ENCODE results near the gene SLC26A5. TPM values are rescaled to one million over a fixed set of nuclear protein-coding genes. Genes with fewer than 3 reads are reported as not detected.
"Not testable (repeated sequence)": the region's sequence is repeated elsewhere in the genome, so short reads cannot be mapped to it uniquely, and the experiment has no call there.

SLC26A5 gene
- not detected for total RNA-seq

DNA sequence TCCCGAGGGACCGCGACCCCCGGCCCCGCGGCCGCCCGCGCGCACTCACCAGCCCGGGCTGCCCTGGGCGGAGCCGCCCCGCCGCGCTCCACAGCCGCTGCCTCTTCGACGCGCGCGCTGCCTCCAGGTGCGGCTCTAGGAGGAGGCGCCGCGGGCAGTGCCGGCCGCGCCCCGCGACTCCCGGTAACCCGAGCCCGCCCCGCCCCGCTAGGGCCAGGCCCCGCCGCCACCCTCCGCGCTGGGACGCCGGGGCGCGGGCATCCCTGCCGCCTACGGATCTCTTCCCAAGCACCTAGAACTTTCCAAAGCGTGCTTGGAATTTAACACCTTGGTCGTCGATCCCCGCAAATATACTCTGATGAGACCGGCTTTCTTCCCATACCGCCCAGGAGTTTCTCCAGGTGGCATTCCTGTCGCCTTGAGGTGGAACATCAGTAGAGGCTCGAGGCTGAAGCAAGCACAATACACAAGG lies at the start of gene SLC26A5:
SLC26A5 (minus strand) TSS at position 159 of the 472 bp plus-strand sequence. CDS start 24,693 bp downstream, outside the sequence.
- peaks cover 7 to 11% of the 10 kb centered on the region in 2 donors for H3K27me3 ChIP-seq
- TF ChIP-seq CTCF (IDR thresholded peaks at IDR 0.05) = no peak

GRCh38 chr7:103487419-103487818 lies 41.4 kb upstream of the SLC26A5 start:
- H3K27ac ChIP-seq = no peak overlapping the region
- no peak for TF ChIP-seq CTCF (IDR thresholded peaks at IDR 0.05)
- H3K36me3 ChIP-seq = no peaks in the 10 kb centered on the region
- DNase-seq (ENCODE audit: low spot score) = no peak
- H3K27me3 ChIP-seq = no peaks in the 10 kb centered on the region
- no peaks in the 10 kb centered on the region for H3K4me1 ChIP-seq
- H3K9me3 ChIP-seq = no peaks in the 10 kb centered on the region
- H3K4me3 ChIP-seq = no peak overlapping the region

More for the DNA sequence above, at the start of gene SLC26A5:
- peaks cover 0 to under 1% of the 10 kb centered on the region in 2 donors for H3K9me3 ChIP-seq
- DNase-seq (ENCODE audit: low spot score) = no peak
- no peak within 1 kb of the TSS for H3K27ac ChIP-seq
- no peaks in the 10 kb centered on the region for H3K36me3 ChIP-seq
- H3K4me3 ChIP-seq = peak within 1 kb of the TSS in 1 of 2 donors; percentile 41
- peaks cover 0 to 10% of the 10 kb centered on the region in 2 donors for H3K4me1 ChIP-seq

GRCh38 chr7:103486873-103487272 lies 40.9 kb upstream of the SLC26A5 start:
- not testable (repeated sequence) for H3K9me3 ChIP-seq; H3K27ac ChIP-seq; H3K36me3 ChIP-seq; H3K4me3 ChIP-seq; DNase-seq (ENCODE audit: low spot score); H3K27me3 ChIP-seq; H3K4me1 ChIP-seq

- no peaks in the 10 kb centered on the region for H3K9me3 ChIP-seq
- H3K4me3 ChIP-seq = no peak overlapping the region
- no peak overlapping the region for H3K27ac ChIP-seq
- TF ChIP-seq CTCF (IDR thresholded peaks at IDR 0.05) = no peak
- no peaks in the 10 kb centered on the region for H3K27me3 ChIP-seq
- no peaks in the 10 kb centered on the region for H3K4me1 ChIP-seq
- DNase-seq (ENCODE audit: low spot score) = no peak
- H3K36me3 ChIP-seq = no peaks in the 10 kb centered on the region
Measured at GRCh38 chr7:103480771-103481170, 34.8 kb upstream of the SLC26A5 start.

DNA sequence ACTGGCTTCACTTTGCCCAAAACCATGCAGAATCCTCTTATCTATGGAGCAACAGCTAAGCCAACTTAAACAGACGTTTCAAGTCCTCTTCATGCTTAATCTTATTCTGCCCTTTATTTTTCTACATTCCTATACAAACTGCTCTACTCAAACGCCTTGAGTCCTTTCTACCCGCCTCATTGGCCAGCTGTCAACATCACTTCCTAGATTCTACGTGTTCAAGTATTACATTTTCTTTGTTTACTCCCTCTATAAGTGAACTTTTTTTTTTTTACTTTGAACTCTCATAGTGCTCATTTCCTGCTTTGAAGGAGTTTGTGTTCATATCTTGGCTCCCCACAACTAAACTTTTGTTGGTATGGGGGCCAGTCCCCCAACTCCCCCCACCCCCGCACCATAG lies 28.9 kb upstream of the SLC26A5 start:
- no peak for TF ChIP-seq CTCF (IDR thresholded peaks at IDR 0.05)
- no peak for DNase-seq (ENCODE audit: low spot score)
- no peaks in the 10 kb centered on the region for H3K36me3 ChIP-seq

DNA sequence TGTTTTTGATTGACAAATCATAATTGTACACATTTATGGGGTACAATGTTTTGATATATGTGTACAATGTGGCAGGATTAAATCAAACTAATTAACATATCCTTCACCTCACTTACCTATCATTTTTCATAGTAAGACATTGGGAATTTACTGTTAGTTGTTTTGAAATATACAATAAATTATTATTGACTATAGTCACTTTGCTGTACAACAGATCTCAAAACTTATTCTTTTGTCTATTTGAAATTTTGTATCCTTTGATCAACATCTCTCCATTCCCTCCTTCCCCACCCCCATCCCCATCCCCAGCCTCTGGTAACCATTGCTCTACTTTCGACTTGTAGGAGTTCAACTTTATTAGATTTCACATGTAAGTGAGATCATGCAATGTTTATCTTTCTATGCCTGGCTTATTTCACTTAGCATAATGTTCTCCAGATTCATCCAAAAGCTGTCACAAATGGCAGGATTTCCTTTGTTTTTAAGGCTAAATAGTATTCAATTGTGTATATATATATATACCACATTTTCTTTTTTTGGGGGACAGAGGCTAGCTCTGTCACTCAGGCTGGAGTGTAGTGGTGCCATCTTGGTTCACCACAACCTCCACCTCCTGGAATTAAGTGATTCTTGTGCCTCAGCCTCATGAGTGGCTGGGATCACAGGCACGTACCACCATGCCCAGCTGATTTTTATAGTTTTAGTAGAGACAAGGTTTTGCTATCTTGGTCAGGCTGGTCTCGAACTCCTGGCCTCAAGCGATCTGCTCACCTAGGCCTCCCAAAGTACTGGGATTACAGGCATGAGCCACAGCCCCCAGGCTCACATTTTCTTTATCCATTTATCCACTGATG lies 23.3 kb upstream of the SLC26A5 start:
- no peak for TF ChIP-seq CTCF (IDR thresholded peaks at IDR 0.05)
- DNase-seq (ENCODE audit: low spot score) = no peak
- no peak overlapping the region for H3K4me3 ChIP-seq
- no peaks in the 10 kb centered on the region for H3K4me1 ChIP-seq
- no peaks in the 10 kb centered on the region for H3K27me3 ChIP-seq
- no peaks in the 10 kb centered on the region for H3K36me3 ChIP-seq
- H3K27ac ChIP-seq = no peak overlapping the region
- H3K9me3 ChIP-seq = no peaks in the 10 kb centered on the region

More for the DNA sequence above, 28.9 kb upstream of the SLC26A5 start:
- Histone ChIP-seq H3K27me3 (no peaks in the 10 kb centered on the region), H3K27ac (no peak overlapping the region), H3K9me3 (no peaks in the 10 kb centered on the region), H3K4me1 (no peaks in the 10 kb centered on the region), H3K4me3 (no peak overlapping the region)

All from right atrium auricular region (tissue), 2 donors.